HEK293T (cell line): ENCODE data around the gene ROR1.

Source experiments
- CTCF ChIA-PET: fragments of 350-600 bp; formaldehyde crosslinking; extraction: SDS; loops from one replicate; lab custom pipeline; 2021; ENCODE audit warnings: antibody characterized with exemption, inconsistent platforms; lab: Yijun Ruan, JAX
- POLR2A ChIA-PET: fragments of 350-600 bp; formaldehyde crosslinking; extraction: SDS; loops from one replicate; lab custom pipeline; 2020; ENCODE audit warnings: antibody characterized with exemption, inconsistent platforms; lab: Yijun Ruan, JAX
- DNase-seq: peaks from one replicate; pipeline ENCODE4 v3.0.0; 2012; ENCODE audit warnings: mixed read lengths; ENCODE audit errors: extremely low spot score
- ARNT ChIP-seq: fragments of 450-650 bp; IDR thresholded peaks from 2 replicates; pipeline ENCODE4 v1.6.1; 2017; ENCODE audit warnings: mild to moderate bottlenecking
- BHLHE40 ChIP-seq: fragments of 450-650 bp; IDR thresholded peaks from 2 replicates; pipeline ENCODE4 v1.6.1; 2016; ENCODE audit warnings: mild to moderate bottlenecking, moderate library complexity, borderline replicate concordance
- CTBP1 ChIP-seq: fragments of 450-650 bp; IDR thresholded peaks from 2 replicates; pipeline ENCODE4 v1.6.1; 2016; ENCODE audit warnings: borderline replicate concordance
- ELF4 ChIP-seq: fragments of 450-650 bp; IDR thresholded peaks from 2 replicates; pipeline ENCODE4 v1.6.1; 2017; ENCODE audit warnings: antibody characterized with exemption
- FOXA1 ChIP-seq: fragments of 450-650 bp; IDR thresholded peaks from 2 replicates; pipeline ENCODE4 v1.6.1; 2016; ENCODE audit warnings: mild to moderate bottlenecking
- FOXK2 ChIP-seq: fragments of 450-650 bp; IDR thresholded peaks from 2 replicates; pipeline ENCODE4 v1.6.1; 2016; ENCODE audit warnings: mild to moderate bottlenecking
- FOXM1 ChIP-seq: fragments of 450-650 bp; IDR thresholded peaks from 2 replicates; pipeline ENCODE4 v1.6.1; 2017; ENCODE audit warnings: mild to moderate bottlenecking, borderline replicate concordance
- HDGF ChIP-seq: fragments of 450-650 bp; IDR thresholded peaks from 2 replicates; pipeline ENCODE4 v1.6.1; 2017; ENCODE audit warnings: antibody characterized with exemption, borderline replicate concordance
- L3MBTL2 ChIP-seq: fragments of 450-650 bp; conservative IDR thresholded peaks from 2 replicates; pipeline ENCODE4 v1.6.1; 2016; ENCODE audit warnings: mild to moderate bottlenecking
- LEF1 ChIP-seq: fragments of 450-650 bp; IDR thresholded peaks from 2 replicates; pipeline ENCODE4 v1.6.1; 2017; ENCODE audit warnings: mild to moderate bottlenecking, borderline replicate concordance
- NFRKB ChIP-seq: fragments of 450-650 bp; IDR thresholded peaks from 2 replicates; pipeline ENCODE4 v1.6.1; 2016; ENCODE audit warnings: mild to moderate bottlenecking, moderate library complexity
- SP1 ChIP-seq: fragments of 450-650 bp; IDR thresholded peaks from 2 replicates; pipeline ENCODE4 v1.6.1; 2017
- SUZ12 ChIP-seq: fragments of 450-650 bp; IDR thresholded peaks from 2 replicates; pipeline ENCODE4 v1.6.1; 2016; ENCODE audit warnings: mild to moderate bottlenecking
- TARDBP ChIP-seq: fragments of 450-650 bp; IDR thresholded peaks from 2 replicates; pipeline ENCODE4 v1.6.1; 2016
- ZNF384 ChIP-seq: fragments of 450-650 bp; IDR thresholded peaks from 2 replicates; pipeline ENCODE4 v1.6.1; 2016
- TF ChIP-seq, protein P1 (sequence below): fragments of 450-650 bp; IDR thresholded peaks from 2 replicates; pipeline ENCODE4 v1.6.1; 2016

The ROR1 gene

DNA sequence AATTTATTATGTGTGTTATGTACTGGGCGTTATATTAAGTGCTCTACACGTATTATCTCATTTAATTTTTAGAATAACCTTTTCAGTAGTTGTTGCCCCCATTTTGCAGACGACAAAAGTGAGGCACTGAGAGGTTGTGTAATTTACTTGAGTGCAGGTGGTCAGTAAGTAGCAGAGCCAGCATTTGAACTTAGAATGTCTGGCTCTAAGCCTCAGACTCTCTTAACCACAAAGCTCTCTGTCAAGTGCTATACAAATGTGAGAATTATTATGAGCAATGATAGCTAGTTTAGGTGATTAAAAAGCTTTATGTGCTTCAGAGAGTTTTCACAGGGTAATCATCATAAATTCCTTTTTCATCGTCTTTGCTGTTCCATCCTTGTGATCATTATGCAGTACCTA is 333.3 kb downstream of the ROR1 start:
- ChIA-PET CTCF (no interaction called here), POLR2A (no interaction called here)
- no peak for DNase-seq
- no peak for TF ChIP-seq CTBP1
- no peak for TF ChIP-seq FOXK2
- no peak for TF ChIP-seq TARDBP
- TF ChIP-seq, protein P1, sequence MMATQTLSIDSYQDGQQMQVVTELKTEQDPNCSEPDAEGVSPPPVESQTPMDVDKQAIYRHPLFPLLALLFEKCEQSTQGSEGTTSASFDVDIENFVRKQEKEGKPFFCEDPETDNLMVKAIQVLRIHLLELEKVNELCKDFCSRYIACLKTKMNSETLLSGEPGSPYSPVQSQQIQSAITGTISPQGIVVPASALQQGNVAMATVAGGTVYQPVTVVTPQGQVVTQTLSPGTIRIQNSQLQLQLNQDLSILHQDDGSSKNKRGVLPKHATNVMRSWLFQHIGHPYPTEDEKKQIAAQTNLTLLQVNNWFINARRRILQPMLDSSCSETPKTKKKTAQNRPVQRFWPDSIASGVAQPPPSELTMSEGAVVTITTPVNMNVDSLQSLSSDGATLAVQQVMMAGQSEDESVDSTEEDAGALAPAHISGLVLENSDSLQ = no peak
- no peak for TF ChIP-seq ELF4
- no peak for TF ChIP-seq ZNF384
- TF ChIP-seq BHLHE40 = no peak
- no peak for TF ChIP-seq ARNT
- no peak for TF ChIP-seq FOXM1
- TF ChIP-seq HDGF = no peak
- TF ChIP-seq LEF1 = no peak
- TF ChIP-seq NFRKB = no peak
- TF ChIP-seq SUZ12 = no peak
- no peak for TF ChIP-seq SP1
- no peak for TF ChIP-seq L3MBTL2
- TF ChIP-seq FOXA1 = no peak

DNA sequence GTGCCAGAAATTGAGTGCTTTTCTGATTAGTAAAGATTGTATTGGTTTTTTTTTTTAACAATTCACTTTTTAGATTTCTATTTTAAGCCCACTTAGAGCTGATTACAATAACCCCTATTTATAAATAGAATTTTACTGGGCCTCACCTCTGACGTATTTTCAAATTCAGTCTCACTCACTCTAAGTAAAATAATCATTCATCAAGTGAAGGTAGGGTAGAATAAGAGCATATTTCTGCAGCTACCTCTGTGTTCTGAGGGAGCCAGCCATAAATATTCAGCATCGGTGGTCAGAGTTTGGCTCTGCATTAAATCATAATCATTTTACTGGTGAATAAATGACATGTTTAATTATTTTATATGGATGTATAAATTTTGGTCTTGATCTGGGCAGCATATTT is 333.8 kb downstream of the ROR1 start:
- TF ChIP-seq NFRKB (no peak), SUZ12 (no peak), ELF4 (no peak), FOXM1 (no peak), FOXK2 (no peak), L3MBTL2 (no peak), HDGF (no peak), SP1 (no peak), TARDBP (no peak), FOXA1 (no peak), LEF1 (no peak), ARNT (no peak), BHLHE40 (no peak), CTBP1 (no peak), ZNF384 (no peak)
- TF ChIP-seq, protein P1 = no peak
- DNase-seq = no peak
- ChIA-PET POLR2A (no interaction called here), CTCF (interaction anchor here (0.7 to 0.9 kb wide), 2 partner anchors 19 to 30 kb away, joined by 3 read pairs; no protein-coding TSS in a partner anchor)

DNA sequence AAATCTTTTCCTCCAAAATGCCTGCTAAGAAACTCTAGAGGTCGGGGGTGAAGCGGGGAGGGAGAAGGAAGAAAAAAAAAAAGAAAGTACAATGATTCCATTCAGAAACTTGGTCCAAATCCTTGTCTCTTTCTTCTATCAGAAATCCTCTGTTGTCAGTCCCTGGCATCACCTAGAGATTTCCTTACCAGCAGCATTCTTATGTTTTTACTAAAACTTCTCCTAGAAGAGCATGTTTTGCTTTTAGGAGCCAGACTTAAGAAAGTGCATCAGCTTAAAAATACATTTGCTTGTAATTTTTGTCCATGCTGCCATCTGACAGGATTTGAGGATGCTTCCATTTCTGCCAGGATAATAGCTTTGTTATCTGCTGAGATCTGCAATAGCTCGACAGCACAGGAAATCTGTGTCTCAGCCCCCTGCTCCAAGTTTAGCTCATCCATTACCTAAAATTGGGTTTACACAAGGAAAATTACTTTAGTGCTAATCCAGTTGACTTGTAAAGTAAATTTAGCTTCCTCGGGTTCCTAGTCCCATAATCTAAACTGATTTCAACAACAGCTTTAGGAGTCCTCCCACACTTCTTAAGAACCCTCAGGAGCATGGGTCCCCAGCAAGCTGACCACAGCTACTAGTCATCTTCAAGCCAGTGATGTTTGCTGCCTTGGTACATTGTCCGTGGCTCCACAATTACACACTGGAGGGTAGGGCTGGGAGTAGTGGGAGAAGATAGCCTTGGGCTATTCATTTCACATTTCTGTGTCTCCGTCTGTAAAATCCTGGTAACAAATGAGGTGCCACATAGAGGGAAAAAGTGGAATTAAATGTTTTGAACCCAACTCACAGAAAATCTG is 337.3 kb downstream of the ROR1 start:
- no peak for TF ChIP-seq ARNT
- no peak for TF ChIP-seq SP1
- TF ChIP-seq, protein P1 = no peak
- TF ChIP-seq NFRKB = no peak
- no peak for TF ChIP-seq CTBP1
- no peak for TF ChIP-seq BHLHE40
- no peak for TF ChIP-seq FOXA1
- no peak for TF ChIP-seq L3MBTL2
- TF ChIP-seq HDGF = no peak
- no peak for TF ChIP-seq FOXK2
- TF ChIP-seq SUZ12 = no peak
- TF ChIP-seq ZNF384 = no peak
- TF ChIP-seq TARDBP = no peak
- TF ChIP-seq LEF1 = no peak
- TF ChIP-seq ELF4 = no peak
- no peak for TF ChIP-seq FOXM1
- CTCF ChIA-PET = no interaction called here
- POLR2A ChIA-PET = no interaction called here
- DNase-seq = no peak

DNA sequence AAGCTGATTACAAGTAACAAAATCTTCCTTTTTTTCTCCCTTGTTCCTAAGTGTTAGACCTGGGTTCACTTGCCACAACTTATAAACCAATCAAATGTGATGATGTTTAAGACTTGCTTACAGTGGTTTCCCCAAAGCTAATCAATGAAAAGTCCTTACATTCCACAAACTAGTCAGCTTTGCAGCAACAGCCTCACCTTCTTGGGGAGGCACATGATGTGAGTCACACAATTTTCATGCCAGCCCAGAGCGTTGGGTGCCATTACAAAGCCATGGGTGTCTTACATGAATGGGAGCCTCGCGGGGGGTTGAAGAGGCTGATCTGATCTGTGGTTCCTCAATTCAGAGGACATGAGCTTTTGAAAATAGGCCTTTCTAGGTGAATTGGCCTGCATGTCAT is 338.0 kb downstream of the ROR1 start:
- no peak for DNase-seq
- CTCF ChIA-PET = interaction anchor here (1.2 kb wide), 1 partner anchor 26 kb away, joined by 3 read pairs; no protein-coding TSS in a partner anchor
- POLR2A ChIA-PET = no interaction called here
- TF ChIP-seq, protein P1 = no peak
- TF ChIP-seq SP1 = no peak
- TF ChIP-seq SUZ12 = no peak
- TF ChIP-seq NFRKB = no peak
- TF ChIP-seq ZNF384 = no peak
- TF ChIP-seq ELF4 = no peak
- no peak for TF ChIP-seq BHLHE40
- TF ChIP-seq L3MBTL2 = no peak
- TF ChIP-seq HDGF = no peak
- TF ChIP-seq ARNT = no peak
- TF ChIP-seq FOXM1 = no peak

DNA sequence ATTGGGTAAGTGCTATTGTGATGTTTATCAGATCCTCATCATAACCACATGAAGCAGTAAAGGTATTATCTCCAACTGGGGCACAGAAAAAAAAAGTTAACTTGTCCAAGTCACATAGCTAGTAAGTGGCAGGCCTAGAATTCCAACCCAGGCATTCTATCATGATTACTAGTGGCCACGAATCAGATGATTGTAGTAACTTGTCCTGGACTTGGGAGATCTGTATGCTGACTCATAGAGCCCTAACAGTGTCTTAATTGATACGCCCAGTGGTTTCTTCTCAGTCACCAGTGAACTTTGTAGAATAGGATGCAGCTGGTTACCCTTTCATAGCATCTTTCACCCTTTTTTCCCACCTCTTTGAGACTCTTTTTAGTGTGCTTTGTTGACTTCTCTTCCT is 338.5 kb downstream of the ROR1 start:
- DNase-seq = no peak
- TF ChIP-seq TARDBP (no peak), CTBP1 (no peak), FOXA1 (no peak), ARNT (no peak), FOXM1 (no peak), FOXK2 (no peak), SP1 (no peak), NFRKB (no peak), ELF4 (no peak)
- TF ChIP-seq, protein P1 = no peak
- CTCF ChIA-PET = interaction anchor here (1.2 kb wide), 1 partner anchor 25 kb away, joined by 3 read pairs; no protein-coding TSS in a partner anchor
- POLR2A ChIA-PET = no interaction called here
